H1 (cell line): Measurements from ENCODE around the gene ACAA1. TPM values are rescaled to one million over a fixed set of nuclear protein-coding genes. Genes with fewer than 3 reads are reported as not detected.

Experiments
- BCL11A ChIP-seq, 2 experiments: IDR thresholded peaks; one replicate each; pipeline ENCODE4 v1.6.1; 2011; ENCODE audit warnings: low read depth in 2 of 2, low read length in 2 of 2, mild to moderate bottlenecking in 2 of 2
- BRCA1 ChIP-seq: IDR thresholded peaks from 2 replicates; pipeline ENCODE4 v1.6.1; 2012; ENCODE audit warnings: low read depth, low read length, improper control_type of control experiment
- CBX5 ChIP-seq: fragments of 300-800, 300-1000 bp; sonication (generic); IDR thresholded peaks from 2 replicates; pipeline ENCODE4 v1.7.1; 2016; ENCODE audit warnings: antibody characterized with exemption, low read length, low read depth
- CHD7 ChIP-seq: fragments of 300-600 bp; sonication (generic); IDR thresholded peaks from 2 replicates; pipeline ENCODE4 v1.7.1; 2012; ENCODE audit warnings: low read length, moderate library complexity, mild to moderate bottlenecking, inconsistent platforms; ENCODE audit not compliant: insufficient replicate concordance
- E2F6 ChIP-seq: IDR thresholded peaks from 2 replicates; pipeline ENCODE4 v1.6.1; 2012; ENCODE audit warnings: inconsistent platforms
- EP300 ChIP-seq, 2 experiments: IDR thresholded peaks; 1 replicate in 1 of 2; 2 replicates in 1 of 2; pipeline ENCODE4 v1.6.1; 2011 to 2012; ENCODE audit warnings: low read depth in 2 of 2, low read length in 2 of 2, mild to moderate bottlenecking in 2 of 2, borderline replicate concordance in 1 of 2, inconsistent platforms in 1 of 2, moderate library complexity in 1 of 2
- SAP30 ChIP-seq: fragments of 300-600 bp; sonication (generic); IDR thresholded peaks from 2 replicates; pipeline ENCODE4 v1.7.1; 2012; ENCODE audit warnings: low read length, moderate library complexity, mild to moderate bottlenecking, inconsistent platforms; ENCODE audit not compliant: insufficient read depth, insufficient replicate concordance
- SIRT6 ChIP-seq: IDR thresholded peaks from one replicate; pipeline ENCODE4 v1.7.1; 2012; ENCODE audit warnings: low read length, inconsistent platforms
- SP1 ChIP-seq: IDR thresholded peaks from 2 replicates; pipeline ENCODE4 v1.6.1; 2011; ENCODE audit warnings: low read depth, low read length
- polyA plus RNA-seq, 7 experiments: library from polyadenylated mRNA; depleted of rRNA in 3 of 7; stranded (reverse) in 5 of 7; unstranded in 2 of 7; fragments of >200 nt in 5 of 7; fragments of 200-250 nt in 2 of 7; gene quantifications; 1 replicate in 5 of 7; 2 replicates in 1 of 7; 4 replicates in 1 of 7; pipeline versions ENCODE4 v1.2.1 to v1.2.3, GENCODE V29; 2011 to 2013; ENCODE audit warnings: missing spikeins in 2 of 7, mixed read lengths in 2 of 7
- total RNA-seq: library from RNA; stranded (reverse); fragmentation: NEBNext Ultra II Directional; extraction: Animal tissue kit (Norgen Biotek cat#: 25700); gene quantifications from 2 replicates; pipeline ENCODE4 v1.2.1, GENCODE V29; 2021

Gene ACAA1
- total and polyA plus RNA-seq, 2 of the 8 experiments (the other 6 are each of a cell fraction or from before 2014, with no cell fraction given), result 23.1 to 34.8 TPM

GRCh38 chr3:38136777-38137614 lies at the start of gene ACAA1 (continued):
- TF ChIP-seq CHD7 (no peak), BCL11A (IDR thresholded peaks at IDR 0.05; ENCODE audit: low read depth in 2 of 2, low read length in 2 of 2) (no peak), E2F6 (no peak), EP300 (IDR thresholded peaks at IDR 0.05; ENCODE audit: borderline replicate concordance in 1 of 2, low read depth in 2 of 2, low read length in 2 of 2) (no peak), BRCA1 (no peak), CBX5 (no peak), SP1 (peak; percentile 39; the same call in 1 of the 2 replicates), SAP30 (peak; percentile 29), SIRT6 (no peak)
